Activated CD8-positive, alpha-beta memory T cell treated with anti-CD3 and anti-CD28 coated beads for 48 hours (primary cell): ENCODE measurements around the gene ACVR2B.

Source experiments
- DNase-seq, 3 experiments: peaks; one replicate each; pipeline ENCODE4 v3.0.0-alpha.2; 2020; ENCODE audit warnings: low read depth in 2 of 3, low spot score in 2 of 3

The ACVR2B gene

GRCh38 chr3:38480930-38481329 is 27.2 kb downstream of the ACVR2B start:
- no peak for DNase-seq

GRCh38 chr3:38482951-38483350 is 29.3 kb downstream of the ACVR2B start:
- DNase-seq, result no peak

- DNase-seq, result no peak
These were observed 33.6 kb downstream of the ACVR2B start for GRCh38 chr3:38487323-38487722.

- no peak for DNase-seq
These were observed 35.3 kb downstream of the ACVR2B start for GRCh38 chr3:38488949-38489348.

- no peak for DNase-seq
These were observed 36.1 kb downstream of the ACVR2B start for GRCh38 chr3:38489766-38490165.

- no peak for DNase-seq
These were observed 36.8 kb downstream of the ACVR2B start for GRCh38 chr3:38490281-38491030.

- DNase-seq, result no peak
These were observed 37.5 kb downstream of the ACVR2B start for GRCh38 chr3:38491215-38491614.

GRCh38 chr3:38493031-38493430 is 39.3 kb downstream of the ACVR2B start:
- no peak for DNase-seq

GRCh38 chr3:38496131-38496910 is 42.6 kb downstream of the ACVR2B start, which contains the start of gene EXOG:
Gene EXOG (plus strand): TSS chr3:38496340. CDS start chr3:38496368, 28 bp downstream.
- DNase-seq, result peak; percentile 87 to 94 (median 93)

GRCh38 chr3:38497031-38497430 is 43.3 kb downstream of the ACVR2B start:
- DNase-seq, result no peak

- DNase-seq, result no peak
These were observed 47.2 kb downstream of the ACVR2B start for GRCh38 chr3:38500688-38501417.

GRCh38 chr3:38507120-38507519 is 53.4 kb downstream of the ACVR2B start:
- no peak for DNase-seq

- DNase-seq, result no peak
These were observed 56.0 kb downstream of the ACVR2B start for GRCh38 chr3:38509732-38510131.

- DNase-seq, result no peak
These were observed 56.9 kb downstream of the ACVR2B start for GRCh38 chr3:38510631-38511030.

- DNase-seq, result no peak
These were observed 57.9 kb downstream of the ACVR2B start for GRCh38 chr3:38511546-38511945.

- DNase-seq, result no peak
These were observed 61.7 kb downstream of the ACVR2B start for GRCh38 chr3:38515367-38515766.

GRCh38 chr3:38516669-38517068 is 63.0 kb downstream of the ACVR2B start:
- DNase-seq, result no peak

- DNase-seq, result no peak
These were observed 65.3 kb downstream of the ACVR2B start for GRCh38 chr3:38519000-38519399.

- DNase-seq, result no peak
These were observed 66.0 kb downstream of the ACVR2B start for GRCh38 chr3:38519651-38520050.

- DNase-seq, result peak in 2 of 3 experiments; percentile 21 to 25
These were observed 67.8 kb downstream of the ACVR2B start for GRCh38 chr3:38521391-38521987.

- DNase-seq, result no peak
These were observed 68.3 kb downstream of the ACVR2B start for GRCh38 chr3:38522002-38522401.
